Daoy (cell line): ENCODE data around the gene PELO. TPM values are rescaled to one million over a fixed set of nuclear protein-coding genes. Genes with fewer than 3 reads are reported as not detected.
A peak's percentile ranks its signal among the peaks of the same experiment; 100 is the strongest.
"Not testable (repeated sequence)": the region's sequence is repeated elsewhere in the genome, so short reads cannot be mapped to it uniquely, and the experiment has no call there.

ENCODE experiments used
- DNase-seq: peaks from one replicate; pipeline ENCODE4 v3.0.0-alpha.2; 2015; ENCODE audit warnings: low read depth
- total RNA-seq: library from RNA; depleted of rRNA; stranded (reverse); fragments of >200 nt; shearing (Covaris generic); gene quantifications from 2 replicates; pipeline ENCODE4 v1.2.3, GENCODE V29; 2014; rRNA removed

Gene PELO
- 26.4 and 28.1 TPM in 2 replicates for total RNA-seq

GRCh38 chr5:52787600-52788504 is at the start of gene PELO, which contains the start of gene ITGA1:
TSS of gene PELO (plus strand) at chr5:52787916. CDS start at chr5:52800395, 12,479 bp downstream.
TSS of gene ITGA1 (plus strand) at chr5:52787916. CDS start at chr5:52788354, 438 bp downstream.
- DNase-seq = peak; percentile 86

GRCh38 chr5:52738095-52738506 is 49.6 kb upstream of the PELO start:
- DNase-seq = peak; percentile 6

GRCh38 chr5:52740007-52740406 is 47.7 kb upstream of the PELO start:
- DNase-seq = no peak

- peak; percentile 14 for DNase-seq
These were observed 44.7 kb upstream of the PELO start for GRCh38 chr5:52743012-52743411.

GRCh38 chr5:52743529-52743928 is 44.2 kb upstream of the PELO start:
- DNase-seq = no peak

GRCh38 chr5:52743970-52744369 is 43.7 kb upstream of the PELO start:
- no peak for DNase-seq

GRCh38 chr5:52744867-52745458 is 42.8 kb upstream of the PELO start:
- DNase-seq = not testable (repeated sequence)

GRCh38 chr5:52746539-52746938 is 41.2 kb upstream of the PELO start:
- no peak for DNase-seq

- no peak for DNase-seq
These were observed 39.1 kb upstream of the PELO start for GRCh38 chr5:52748590-52748989.

- no peak for DNase-seq
These were observed 38.0 kb upstream of the PELO start for GRCh38 chr5:52749666-52750065.

- DNase-seq = no peak
These were observed 36.6 kb upstream of the PELO start for GRCh38 chr5:52751137-52751536.

- no peak for DNase-seq
These were observed 33.7 kb upstream of the PELO start for GRCh38 chr5:52754051-52754450.

GRCh38 chr5:52757527-52757926 is 30.2 kb upstream of the PELO start:
- no peak for DNase-seq

- DNase-seq = peak; percentile 13
These were observed 29.7 kb upstream of the PELO start for GRCh38 chr5:52758014-52758413.

GRCh38 chr5:52759331-52759730 is 28.4 kb upstream of the PELO start:
- no peak for DNase-seq

GRCh38 chr5:52760695-52761366 is 26.9 kb upstream of the PELO start:
- DNase-seq = no peak

- no peak for DNase-seq
These were observed 20.4 kb upstream of the PELO start for GRCh38 chr5:52767217-52767743.

- DNase-seq = no peak
These were observed 19.8 kb upstream of the PELO start for GRCh38 chr5:52767766-52768480.

- no peak for DNase-seq
These were observed 18.7 kb upstream of the PELO start for GRCh38 chr5:52769061-52769460.

- DNase-seq = no peak
These were observed 17.3 kb upstream of the PELO start for GRCh38 chr5:52770287-52770939.
